Loucy (cell line): ENCODE data around the gene FEZF1.

ENCODE experiments used
- H2AFZ ChIP-seq: fragments of 200-600 bp; sonication (generic); 2 replicates; pipeline ENCODE4 v1.6.0; 2016; ENCODE audit warnings: antibody characterized with exemption, mild to moderate bottlenecking, low read length, moderate library complexity
- H3F3A ChIP-seq: fragments of 200-600 bp; 2 replicates; pipeline ENCODE4 v1.6.0; 2016; ENCODE audit warnings: antibody characterized with exemption, low read depth, mild to moderate bottlenecking
- H3K27me3 ChIP-seq: fragments of 200-600 bp; sonication (generic); 2 replicates; pipeline ENCODE4 v1.6.1; 2014; ENCODE audit warnings: low read length, mild to moderate bottlenecking; ENCODE audit not compliant: insufficient read depth, poor library complexity, severe bottlenecking
- H3K36me3 ChIP-seq: fragments of 200-600 bp; sonication (generic); 2 replicates; pipeline ENCODE4 v1.6.1; 2016; ENCODE audit warnings: low read length; ENCODE audit not compliant: insufficient read depth
- H3K4me1 ChIP-seq: fragments of 200-600 bp; sonication (generic); 2 replicates; pipeline ENCODE4 v1.5.1; 2014; ENCODE audit warnings: low read length, mild to moderate bottlenecking; ENCODE audit not compliant: insufficient read depth, poor library complexity, severe bottlenecking
- H3K4me2 ChIP-seq: fragments of 200-600 bp; sonication (generic); 2 replicates; pipeline ENCODE4 v1.6.0; 2014; ENCODE audit warnings: antibody characterized with exemption, low read length, low read depth, mild to moderate bottlenecking; ENCODE audit not compliant: poor library complexity, severe bottlenecking
- H3K4me3 ChIP-seq: fragments of 200-600 bp; sonication (generic); 2 replicates; pipeline ENCODE4 v1.5.1; 2014; ENCODE audit warnings: low read length, mild to moderate bottlenecking, mixed read lengths; ENCODE audit not compliant: poor library complexity, severe bottlenecking
- H3K79me2 ChIP-seq: fragments of 200-600 bp; sonication (generic); 2 replicates; pipeline ENCODE4 v1.6.1; 2014; ENCODE audit warnings: low read length; ENCODE audit not compliant: insufficient read depth
- H3K9ac ChIP-seq: fragments of 200-600 bp; sonication (generic); 2 replicates; pipeline ENCODE4 v1.6.0; 2014; ENCODE audit warnings: mild to moderate bottlenecking, low read depth, low read length, moderate library complexity; ENCODE audit not compliant: poor library complexity, severe bottlenecking
- H3K9me2 ChIP-seq: fragments of 200-600 bp; sonication (generic); replicated peaks from 2 replicates; pipeline ENCODE4 v1.6.1; 2016; ENCODE audit warnings: low read depth, low read length, mixed read lengths
- H3K9me3 ChIP-seq: fragments of 200-600 bp; sonication (generic); 2 replicates; pipeline ENCODE4 v1.6.1; 2014; ENCODE audit warnings: mild to moderate bottlenecking, antibody characterized with exemption, low read length, low read depth; ENCODE audit not compliant: insufficient read depth
- H4K20me1 ChIP-seq: fragments of 200-600 bp; sonication (generic); 2 replicates; pipeline ENCODE4 v1.6.0; 2014; ENCODE audit warnings: antibody characterized with exemption, low read length, mild to moderate bottlenecking; ENCODE audit not compliant: insufficient read depth, poor library complexity, severe bottlenecking
- EZH2phosphoT487 ChIP-seq: fragments of 200-600 bp; IDR thresholded peaks from 2 replicates; pipeline ENCODE4 v1.6.1; 2018; ENCODE audit warnings: antibody characterized with exemption, mild to moderate bottlenecking, moderate library complexity, borderline replicate concordance
- TF ChIP-seq, protein P1 (sequence below): fragments of 200-600 bp; sonication (generic); conservative IDR thresholded peaks from 2 replicates; pipeline ENCODE4 v1.5.1; 2014; ENCODE audit warnings: mild to moderate bottlenecking, antibody characterized with exemption, low read length

The FEZF1 gene

DNA sequence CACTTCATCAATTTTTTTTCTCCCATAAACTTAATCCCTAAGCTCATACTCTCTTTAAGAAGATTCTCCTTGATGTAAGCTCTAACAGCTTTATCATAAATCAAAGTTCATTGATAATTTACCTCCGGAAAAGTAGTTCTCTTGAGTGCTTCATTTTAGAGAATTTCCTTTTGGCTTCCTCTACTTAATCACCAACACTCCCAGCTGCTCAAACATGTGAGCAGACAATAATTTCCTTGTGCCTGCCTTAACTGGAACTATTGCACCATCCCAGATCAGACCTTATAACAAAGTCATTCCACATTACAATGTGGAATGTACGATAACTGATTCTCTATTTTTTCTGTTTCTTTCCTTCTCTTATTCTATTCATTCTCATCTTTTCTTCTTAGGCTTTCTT is 5.9 kb downstream of the FEZF1 start:
- Histone ChIP-seq H3K4me1 (no peaks in the 10 kb centered on the region), H3K9me3 (no peaks in the 10 kb centered on the region), H3K4me3 (no peak overlapping the region), H3K36me3 (no peaks in the 10 kb centered on the region), H4K20me1 (no peaks in the 10 kb centered on the region), H3K9ac (no peak overlapping the region), H3K4me2 (no peak overlapping the region), H3F3A (no peaks in the 10 kb centered on the region), H3K79me2 (no peaks in the 10 kb centered on the region), H3K27me3 (no peaks in the 10 kb centered on the region), H3K9me2 (no peaks in the 10 kb centered on the region), H2AFZ (no peak overlapping the region)
- TF ChIP-seq EZH2phosphoT487 = no peak
- TF ChIP-seq, protein P1, sequence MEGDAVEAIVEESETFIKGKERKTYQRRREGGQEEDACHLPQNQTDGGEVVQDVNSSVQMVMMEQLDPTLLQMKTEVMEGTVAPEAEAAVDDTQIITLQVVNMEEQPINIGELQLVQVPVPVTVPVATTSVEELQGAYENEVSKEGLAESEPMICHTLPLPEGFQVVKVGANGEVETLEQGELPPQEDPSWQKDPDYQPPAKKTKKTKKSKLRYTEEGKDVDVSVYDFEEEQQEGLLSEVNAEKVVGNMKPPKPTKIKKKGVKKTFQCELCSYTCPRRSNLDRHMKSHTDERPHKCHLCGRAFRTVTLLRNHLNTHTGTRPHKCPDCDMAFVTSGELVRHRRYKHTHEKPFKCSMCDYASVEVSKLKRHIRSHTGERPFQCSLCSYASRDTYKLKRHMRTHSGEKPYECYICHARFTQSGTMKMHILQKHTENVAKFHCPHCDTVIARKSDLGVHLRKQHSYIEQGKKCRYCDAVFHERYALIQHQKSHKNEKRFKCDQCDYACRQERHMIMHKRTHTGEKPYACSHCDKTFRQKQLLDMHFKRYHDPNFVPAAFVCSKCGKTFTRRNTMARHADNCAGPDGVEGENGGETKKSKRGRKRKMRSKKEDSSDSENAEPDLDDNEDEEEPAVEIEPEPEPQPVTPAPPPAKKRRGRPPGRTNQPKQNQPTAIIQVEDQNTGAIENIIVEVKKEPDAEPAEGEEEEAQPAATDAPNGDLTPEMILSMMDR = no peak

DNA sequence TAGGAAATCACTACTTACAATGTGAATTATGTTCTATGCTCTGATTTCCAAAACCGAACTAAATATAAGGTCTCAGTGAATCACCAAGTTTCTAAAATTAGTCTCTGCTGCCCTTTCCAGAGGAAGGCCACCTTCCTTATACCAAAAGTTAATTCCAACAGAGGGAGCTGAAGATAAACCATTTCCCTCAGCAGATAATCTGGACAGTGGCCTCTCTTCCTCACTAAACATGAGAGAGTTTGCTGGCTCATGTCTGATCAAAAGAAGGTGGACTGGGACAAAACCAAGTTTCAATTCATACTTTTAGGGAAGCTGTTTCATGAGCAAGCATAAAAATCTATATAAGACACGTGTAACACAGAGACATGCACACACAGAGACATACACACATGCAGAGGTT is 6.4 kb downstream of the FEZF1 start:
- Histone ChIP-seq H4K20me1 (no peaks in the 10 kb centered on the region), H3K36me3 (no peaks in the 10 kb centered on the region), H3K27me3 (no peaks in the 10 kb centered on the region), H3F3A (no peaks in the 10 kb centered on the region), H3K9me2 (no peaks in the 10 kb centered on the region), H3K9ac (no peak overlapping the region), H3K4me2 (no peak overlapping the region), H3K79me2 (no peaks in the 10 kb centered on the region), H3K9me3 (no peaks in the 10 kb centered on the region), H3K4me1 (no peaks in the 10 kb centered on the region), H2AFZ (no peak overlapping the region), H3K4me3 (no peak overlapping the region)
- TF ChIP-seq EZH2phosphoT487 = no peak
- TF ChIP-seq, protein P1 = no peak

DNA sequence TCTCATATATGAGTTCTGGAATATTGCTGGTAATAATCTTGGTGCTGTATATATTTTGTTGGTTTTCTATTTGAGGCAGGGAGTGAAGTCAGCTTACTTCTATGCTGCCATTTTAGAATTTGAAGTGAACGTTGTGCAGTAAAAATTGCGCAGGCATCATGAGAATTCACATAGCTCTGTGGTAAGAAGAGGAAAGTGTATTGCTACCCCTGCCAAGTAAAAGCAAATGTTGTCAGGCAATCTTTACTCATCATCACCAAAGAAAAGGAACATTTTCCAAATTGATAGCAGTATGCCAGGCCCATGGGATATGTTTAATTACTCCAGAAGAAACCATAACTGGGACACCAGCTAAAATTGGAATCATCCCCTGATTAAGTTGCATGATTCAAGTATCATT is 13.4 kb downstream of the FEZF1 start:
- Histone ChIP-seq H4K20me1 (no peaks in the 10 kb centered on the region), H3K9me2 (no peaks in the 10 kb centered on the region), H3K9me3 (no peaks in the 10 kb centered on the region), H3K36me3 (no peaks in the 10 kb centered on the region), H3K4me1 (no peaks in the 10 kb centered on the region), H2AFZ (no peak overlapping the region), H3K27me3 (no peaks in the 10 kb centered on the region), H3K9ac (no peak overlapping the region), H3K79me2 (no peaks in the 10 kb centered on the region), H3F3A (no peaks in the 10 kb centered on the region), H3K4me2 (no peak overlapping the region), H3K4me3 (no peak overlapping the region)
- no peak for TF ChIP-seq EZH2phosphoT487
- TF ChIP-seq, protein P1 = no peak
